Stomach (tissue), 9 donors: ENCODE measurements around the gene MORC1. TPM values are rescaled to one million over a fixed set of nuclear protein-coding genes. Genes with fewer than 3 reads are reported as not detected.
"Not testable (repeated sequence)": the region's sequence is repeated elsewhere in the genome, so short reads cannot be mapped to it uniquely, and the experiment has no call there.

Source experiments
- DNase-seq, 2 donors: peaks; one replicate each; pipeline versions ENCODE4 v3.0.0 to v3.0.0-alpha.2; 2013 to 2019
- H3K27ac ChIP-seq, 5 donors: fragments of 200-600 bp in 4 of 5; sonication (generic) in 4 of 5; one replicate each; pipeline ENCODE4 v1.5.1; 2013 to 2019; ENCODE audit warnings: mild to moderate bottlenecking in 1 of 5, moderate library complexity in 1 of 5
- H3K27me3 ChIP-seq, 3 donors: fragments of 200-600 bp; sonication (generic); one replicate each; pipeline ENCODE4 v1.5.1; 2017 to 2019; ENCODE audit warnings: mixed run types in 1 of 3
- H3K36me3 ChIP-seq, 4 donors: fragments of 200-600 bp; sonication (generic); 1 replicate in 3 of 4; 2 replicates in 1 of 4; pipeline ENCODE4 v1.5.1; 2016 to 2019
- H3K4me1 ChIP-seq, 4 donors: fragments of 200-600 bp; sonication (generic); one replicate each; pipeline ENCODE4 v1.5.1; 2016 to 2019
- H3K4me3 ChIP-seq, 4 donors: fragments of 200-600 bp; sonication (generic) in 3 of 4; one replicate each; pipeline ENCODE4 v1.5.1; 2016 to 2019; ENCODE audit warnings: mild to moderate bottlenecking in 1 of 4
- H3K9me3 ChIP-seq, 4 donors: fragments of 200-600 bp; sonication (generic); one replicate each; pipeline ENCODE4 v1.5.1; 2016 to 2019
- EP300 ChIP-seq: sonication (generic); formaldehyde crosslinking; IDR thresholded peaks from one replicate; pipeline ENCODE4 v1.6.1; 2017; ENCODE audit warnings: antibody characterized with exemption
- POLR2A ChIP-seq, 4 donors: fragments of 450-650 bp; IDR thresholded peaks; one replicate each; pipeline ENCODE4 v1.6.1; 2016; ENCODE audit warnings: antibody characterized with exemption in 4 of 4, control low read depth in 2 of 4, mild to moderate bottlenecking in 1 of 4, moderate library complexity in 1 of 4
- POLR2AphosphoS5 ChIP-seq, 3 donors: sonication (generic); formaldehyde crosslinking; IDR thresholded peaks; one replicate each; pipeline ENCODE4 v1.6.1; 2016; ENCODE audit warnings: antibody characterized with exemption in 3 of 3
- WGBS, 5 donors: extraction: QIAGEN DNeasy Blood & Tissue Kit in 3 of 5; methylation state at CpG; one replicate each; pipeline versions ENCODE4 v1.1.5 to v1.1.7; 2013 to 2018; 5-methylcytosine and 5-hydroxymethylcytosine counted together
- intact Hi-C: fragments of 100-400 bp; cut with DNase I; formaldehyde crosslinking; loops from one replicate; pipeline ENCODE4 v1.15.1; 2023; ENCODE audit warnings: low total_unique reads
- polyA plus RNA-seq, 3 donors: library from polyadenylated mRNA; stranded (reverse); fragments of 200-250 nt; gene quantifications; one replicate each; pipeline ENCODE4 v1.2.3, GENCODE V29; 2013
- total RNA-seq, 5 donors: library from RNA; depleted of rRNA; stranded (reverse); fragments of >200 nt; gene quantifications; one replicate each; pipeline versions ENCODE4 v1.1.0 to v1.2.3, GENCODE V29; 2014 to 2016
- TF ChIP-seq, protein P1 (sequence below), 7 experiments: fragments of 450-650 bp in 4 of 7; fragments of 200-600 bp in 3 of 7; sonication (generic) in 3 of 7; IDR thresholded peaks; one replicate each; pipeline ENCODE4 v1.5.1; 2016 to 2019; ENCODE audit warnings: antibody characterized with exemption in 7 of 7, control low read depth in 2 of 7, mild to moderate bottlenecking in 1 of 7
- donor health status: healthy with polysubstance abuse.
- donor health status: Bipolar disorder and iron deficiency.
- donor health status: healthy.

The MORC1 gene
- total and polyA plus RNA-seq, 8 donors: not detected

DNA sequence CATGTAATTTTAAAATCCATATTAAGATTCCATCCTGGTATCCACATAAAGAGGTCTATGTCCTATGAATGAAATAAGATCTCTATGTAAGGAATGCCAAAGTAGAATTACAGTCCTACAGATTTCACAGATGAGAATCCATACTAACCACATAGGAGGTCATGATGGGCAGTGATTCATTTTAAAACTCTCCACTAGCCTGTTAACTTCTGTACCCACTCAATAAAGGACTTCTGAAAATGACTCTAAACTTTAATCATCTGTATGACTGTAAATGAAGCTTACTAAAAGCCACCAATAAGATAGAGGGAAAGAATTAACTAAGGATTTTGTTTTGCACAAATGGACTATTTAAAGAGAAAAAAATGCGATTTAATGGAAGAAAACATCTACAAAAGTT lies 28.7 kb downstream of the MORC1 start:
- Histone ChIP-seq H3K27me3 (no peaks in the 10 kb centered on the region), H3K4me1 (no peaks in the 10 kb centered on the region), H3K36me3 (no peaks in the 10 kb centered on the region), H3K27ac (no peak overlapping the region), H3K4me3 (no peak overlapping the region), H3K9me3 (no peaks in the 10 kb centered on the region)
- TF ChIP-seq, protein P1, sequence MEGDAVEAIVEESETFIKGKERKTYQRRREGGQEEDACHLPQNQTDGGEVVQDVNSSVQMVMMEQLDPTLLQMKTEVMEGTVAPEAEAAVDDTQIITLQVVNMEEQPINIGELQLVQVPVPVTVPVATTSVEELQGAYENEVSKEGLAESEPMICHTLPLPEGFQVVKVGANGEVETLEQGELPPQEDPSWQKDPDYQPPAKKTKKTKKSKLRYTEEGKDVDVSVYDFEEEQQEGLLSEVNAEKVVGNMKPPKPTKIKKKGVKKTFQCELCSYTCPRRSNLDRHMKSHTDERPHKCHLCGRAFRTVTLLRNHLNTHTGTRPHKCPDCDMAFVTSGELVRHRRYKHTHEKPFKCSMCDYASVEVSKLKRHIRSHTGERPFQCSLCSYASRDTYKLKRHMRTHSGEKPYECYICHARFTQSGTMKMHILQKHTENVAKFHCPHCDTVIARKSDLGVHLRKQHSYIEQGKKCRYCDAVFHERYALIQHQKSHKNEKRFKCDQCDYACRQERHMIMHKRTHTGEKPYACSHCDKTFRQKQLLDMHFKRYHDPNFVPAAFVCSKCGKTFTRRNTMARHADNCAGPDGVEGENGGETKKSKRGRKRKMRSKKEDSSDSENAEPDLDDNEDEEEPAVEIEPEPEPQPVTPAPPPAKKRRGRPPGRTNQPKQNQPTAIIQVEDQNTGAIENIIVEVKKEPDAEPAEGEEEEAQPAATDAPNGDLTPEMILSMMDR (IDR thresholded peaks at IDR 0.05): no peak
- TF ChIP-seq EP300: no peak
- TF ChIP-seq POLR2A (IDR thresholded peaks at IDR 0.05): no peak
- TF ChIP-seq POLR2AphosphoS5 (IDR thresholded peaks at IDR 0.05): no peak
- 87 to 97% (median 89%) methylated on average over 1 of the region's 1 CpG for WGBS, 5 donors
- DNase-seq: no peak
- intact Hi-C loops: no loop called here

DNA sequence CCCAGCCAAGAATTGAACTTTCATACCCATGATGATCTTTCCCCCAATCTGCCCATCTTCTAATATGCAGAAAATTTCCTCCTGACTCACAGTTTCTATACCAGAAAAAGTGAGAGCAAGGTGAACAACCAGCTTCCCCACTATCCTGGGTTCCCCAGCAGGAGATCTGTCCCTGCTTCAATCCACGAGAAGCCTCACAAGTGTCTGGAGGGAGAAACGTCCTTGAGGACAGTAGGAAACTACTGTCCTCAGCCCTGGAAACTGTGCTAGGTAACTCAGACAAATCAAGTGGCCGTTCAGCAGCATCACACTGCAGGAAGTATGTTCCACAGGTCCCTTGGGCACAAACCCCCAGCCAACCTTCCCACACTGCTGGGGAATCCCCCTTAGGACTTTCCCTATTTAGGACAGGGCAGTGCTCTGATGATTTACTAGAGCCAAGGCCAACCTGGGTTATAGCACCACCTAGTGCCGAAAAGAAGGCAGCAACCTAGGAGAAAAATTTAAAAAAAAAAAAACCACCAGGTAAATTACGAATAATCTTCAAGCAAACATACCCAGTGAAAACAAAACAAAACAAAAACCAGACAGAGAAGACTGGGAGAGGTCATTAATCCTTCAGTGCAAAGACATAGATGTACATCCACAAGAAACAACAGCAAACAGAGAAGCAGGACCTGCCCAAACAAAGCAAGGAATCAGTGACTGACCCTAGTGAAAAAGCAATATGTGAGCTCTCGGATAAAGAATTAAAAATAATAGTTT lies 36.0 kb downstream of the MORC1 start:
- Histone ChIP-seq H3K4me3 (no peak overlapping the region), H3K27ac (no peak overlapping the region), H3K36me3 (no peaks in the 10 kb centered on the region), H3K4me1 (no peaks in the 10 kb centered on the region), H3K9me3 (no peaks in the 10 kb centered on the region), H3K27me3 (no peaks in the 10 kb centered on the region)
- peak; percentile 30 to 63 for DNase-seq
- intact Hi-C loops: no loop called here
- TF ChIP-seq POLR2A (IDR thresholded peaks at IDR 0.05) (no peak), EP300 (no peak), POLR2AphosphoS5 (IDR thresholded peaks at IDR 0.05) (no peak)
- TF ChIP-seq, protein P1 (IDR thresholded peaks at IDR 0.05): peak in 5 of 7 experiments; percentile 21 to 65 (median 45)
- 31 to 48% (median 39%) methylated on average over 6 of the region's 6 CpGs for WGBS, 5 donors

DNA sequence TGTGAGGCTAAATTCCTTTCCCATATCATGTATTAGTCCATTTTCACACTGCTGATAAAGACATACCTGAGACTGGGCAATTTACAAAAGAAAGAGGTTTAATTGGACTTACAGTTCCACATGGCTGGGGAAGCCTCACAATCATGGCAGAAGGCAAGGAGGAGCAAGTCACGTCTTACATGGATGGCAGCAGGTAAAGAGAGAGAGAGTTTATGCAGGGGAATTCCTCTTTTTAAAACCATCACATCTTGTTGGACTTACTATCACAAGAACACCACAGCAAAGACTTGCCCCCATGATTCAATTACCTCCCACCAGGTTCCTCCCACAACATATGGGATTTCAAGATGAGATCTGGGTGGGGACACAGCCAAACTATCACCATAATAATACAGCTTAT lies 37.8 kb downstream of the MORC1 start:
- H3K27me3 ChIP-seq, intact Hi-C loops, H3K9me3 ChIP-seq, H3K4me3 ChIP-seq, H3K27ac ChIP-seq, H3K36me3 ChIP-seq, H3K4me1 ChIP-seq, DNase-seq: not testable (repeated sequence)
- WGBS, 5 donors: 60 to 91% (median 76%) methylated on average over 1 of the region's 1 CpG

GRCh38 chr3:109073116-109073515 lies 44.8 kb downstream of the MORC1 start:
- H3K4me1 ChIP-seq: peaks cover 0 to 16% (median 9%) of the 10 kb centered on the region in 4 donors
- no peaks in the 10 kb centered on the region for H3K9me3 ChIP-seq
- TF ChIP-seq, protein P1 (IDR thresholded peaks at IDR 0.05): no peak
- TF ChIP-seq POLR2A (IDR thresholded peaks at IDR 0.05) (no peak), EP300 (no peak), POLR2AphosphoS5 (IDR thresholded peaks at IDR 0.05) (no peak)
- no peak overlapping the region for H3K4me3 ChIP-seq
- intact Hi-C loops: no loop called here
- H3K27me3 ChIP-seq: no peaks in the 10 kb centered on the region
- no peak for DNase-seq
- H3K36me3 ChIP-seq: no peaks in the 10 kb centered on the region
- H3K27ac ChIP-seq: no peak overlapping the region
- 14 to 60% (median 20%) methylated on average over 1 of the region's 1 CpG for WGBS, 5 donors

- DNase-seq: no peak
- intact Hi-C loops: no loop called here
- no peaks in the 10 kb centered on the region for H3K27me3 ChIP-seq
- 44 to 73% (median 61%) methylated on average over 7 of the region's 7 CpGs for WGBS, 5 donors
- no peak overlapping the region for H3K27ac ChIP-seq
- no peaks in the 10 kb centered on the region for H3K36me3 ChIP-seq
- peaks cover 0 to 16% (median 9%) of the 10 kb centered on the region in 4 donors for H3K4me1 ChIP-seq
- H3K4me3 ChIP-seq: no peak overlapping the region
- no peaks in the 10 kb centered on the region for H3K9me3 ChIP-seq
- TF ChIP-seq POLR2A (IDR thresholded peaks at IDR 0.05) (no peak), POLR2AphosphoS5 (IDR thresholded peaks at IDR 0.05) (no peak), EP300 (no peak)
- TF ChIP-seq, protein P1 (IDR thresholded peaks at IDR 0.05): no peak
These were observed 45.7 kb downstream of the MORC1 start for GRCh38 chr3:109072194-109072593.
